Measurements from ENCODE around the gene XPR1.

XPR1 gene

GRCh38 chr1:180615493-180616290, 16.1 kb upstream of the XPR1 start:
- no peak for DNase-seq (ENCODE audit: low read depth)

- no peak for DNase-seq (ENCODE audit: low read depth)
Observed at GRCh38 chr1:180616439-180616838, 15.4 kb upstream of the XPR1 start.

- no peak for DNase-seq (ENCODE audit: low read depth)
Observed at GRCh38 chr1:180617774-180618395, 13.9 kb upstream of the XPR1 start.

- no peak for DNase-seq (ENCODE audit: low read depth)
Observed at GRCh38 chr1:180620581-180620980, 11.2 kb upstream of the XPR1 start.

- DNase-seq (ENCODE audit: low read depth), result no peak
Observed at GRCh38 chr1:180622658-180623508, 8.9 kb upstream of the XPR1 start.

GRCh38 chr1:180623579-180624347, 8.1 kb upstream of the XPR1 start:
- DNase-seq (ENCODE audit: low read depth), result no peak

GRCh38 chr1:180626711-180627110, 5.1 kb upstream of the XPR1 start:
- DNase-seq (ENCODE audit: low read depth), result no peak

GRCh38 chr1:180627411-180627810, 4.4 kb upstream of the XPR1 start:
- DNase-seq (ENCODE audit: low read depth), result no peak

GRCh38 chr1:180628646-180629045, 3.2 kb upstream of the XPR1 start:
- DNase-seq (ENCODE audit: low read depth), result no peak

GRCh38 chr1:180630408-180631193, 1.2 kb upstream of the XPR1 start:
- DNase-seq (ENCODE audit: low read depth), result no peak

- DNase-seq (ENCODE audit: low read depth), result no peak
Observed at GRCh38 chr1:180631194-180631765, 542 bp upstream of the XPR1 start.

GRCh38 chr1:180632326-180633056, 669 bp downstream of the XPR1 start:
- peak; percentile 30 for DNase-seq (ENCODE audit: low read depth)

- no peak for DNase-seq (ENCODE audit: low read depth)
Observed at GRCh38 chr1:180633057-180634056, 1.5 kb downstream of the XPR1 start.

GRCh38 chr1:180636138-180636537, 4.3 kb downstream of the XPR1 start:
- DNase-seq (ENCODE audit: low read depth), result no peak

GRCh38 chr1:180639871-180640270, 8.0 kb downstream of the XPR1 start:
- no peak for DNase-seq (ENCODE audit: low read depth)

GRCh38 chr1:180640531-180640949, 8.7 kb downstream of the XPR1 start:
- no peak for DNase-seq (ENCODE audit: low read depth)

GRCh38 chr1:180641662-180642061, 9.8 kb downstream of the XPR1 start:
- DNase-seq (ENCODE audit: low read depth), result no peak

- DNase-seq (ENCODE audit: low read depth), result no peak
Observed at GRCh38 chr1:180642781-180643180, 11.0 kb downstream of the XPR1 start.

- no peak for DNase-seq (ENCODE audit: low read depth)
Observed at GRCh38 chr1:180643693-180644092, 11.9 kb downstream of the XPR1 start.
